A549 (cell line): ENCODE measurements around the gene ZNF335.

ENCODE experiments used
- MAFK ChIP-seq: fragments of 450-650 bp; IDR thresholded peaks from 2 replicates; pipeline ENCODE4 v1.6.1; 2014; ENCODE audit not compliant: partially characterized antibody
- RFX5 ChIP-seq: fragments of 450-650 bp; IDR thresholded peaks from 2 replicates; pipeline ENCODE4 v1.7.1; 2014; ENCODE audit warnings: antibody characterized with exemption, mild to moderate bottlenecking, moderate library complexity
- TF ChIP-seq, protein P1 (sequence below): fragments of 200-600 bp; sonication (generic); IDR thresholded peaks from 2 replicates; pipeline ENCODE4 v1.6.1; 2016; ENCODE audit warnings: antibody characterized with exemption, mild to moderate bottlenecking, moderate library complexity
- TF ChIP-seq, protein P2 (sequence below): fragments of >200 bp; sonication (Bioruptor Twin); formaldehyde crosslinking; IDR thresholded peaks from 3 replicates; pipeline ENCODE4 v1.5.1; 2016

DNA sequence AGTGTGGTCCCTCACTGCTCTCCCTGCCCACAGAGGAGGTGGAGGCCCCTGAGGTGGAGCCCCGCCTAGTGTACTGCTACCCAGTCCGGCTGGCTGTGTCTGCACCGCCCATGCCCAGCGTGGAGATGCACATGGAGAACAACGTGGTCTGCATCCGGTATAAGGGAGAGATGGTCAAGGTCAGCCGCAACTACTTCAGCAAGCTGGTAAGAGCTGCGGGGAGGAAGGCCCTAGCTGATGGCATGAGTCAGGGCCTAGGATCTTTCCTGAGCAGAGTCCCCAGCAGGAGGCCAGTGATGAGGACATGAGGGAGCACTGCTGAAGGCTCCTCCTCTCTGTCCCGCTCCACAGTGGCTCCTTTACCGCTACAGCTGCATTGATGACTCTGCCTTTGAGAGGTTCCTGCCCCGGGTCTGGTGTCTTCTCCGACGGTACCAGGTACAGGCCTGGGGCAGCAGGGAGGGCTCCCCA, 26.3 kb downstream of the ZNF335 start:
- TF ChIP-seq, protein P1, sequence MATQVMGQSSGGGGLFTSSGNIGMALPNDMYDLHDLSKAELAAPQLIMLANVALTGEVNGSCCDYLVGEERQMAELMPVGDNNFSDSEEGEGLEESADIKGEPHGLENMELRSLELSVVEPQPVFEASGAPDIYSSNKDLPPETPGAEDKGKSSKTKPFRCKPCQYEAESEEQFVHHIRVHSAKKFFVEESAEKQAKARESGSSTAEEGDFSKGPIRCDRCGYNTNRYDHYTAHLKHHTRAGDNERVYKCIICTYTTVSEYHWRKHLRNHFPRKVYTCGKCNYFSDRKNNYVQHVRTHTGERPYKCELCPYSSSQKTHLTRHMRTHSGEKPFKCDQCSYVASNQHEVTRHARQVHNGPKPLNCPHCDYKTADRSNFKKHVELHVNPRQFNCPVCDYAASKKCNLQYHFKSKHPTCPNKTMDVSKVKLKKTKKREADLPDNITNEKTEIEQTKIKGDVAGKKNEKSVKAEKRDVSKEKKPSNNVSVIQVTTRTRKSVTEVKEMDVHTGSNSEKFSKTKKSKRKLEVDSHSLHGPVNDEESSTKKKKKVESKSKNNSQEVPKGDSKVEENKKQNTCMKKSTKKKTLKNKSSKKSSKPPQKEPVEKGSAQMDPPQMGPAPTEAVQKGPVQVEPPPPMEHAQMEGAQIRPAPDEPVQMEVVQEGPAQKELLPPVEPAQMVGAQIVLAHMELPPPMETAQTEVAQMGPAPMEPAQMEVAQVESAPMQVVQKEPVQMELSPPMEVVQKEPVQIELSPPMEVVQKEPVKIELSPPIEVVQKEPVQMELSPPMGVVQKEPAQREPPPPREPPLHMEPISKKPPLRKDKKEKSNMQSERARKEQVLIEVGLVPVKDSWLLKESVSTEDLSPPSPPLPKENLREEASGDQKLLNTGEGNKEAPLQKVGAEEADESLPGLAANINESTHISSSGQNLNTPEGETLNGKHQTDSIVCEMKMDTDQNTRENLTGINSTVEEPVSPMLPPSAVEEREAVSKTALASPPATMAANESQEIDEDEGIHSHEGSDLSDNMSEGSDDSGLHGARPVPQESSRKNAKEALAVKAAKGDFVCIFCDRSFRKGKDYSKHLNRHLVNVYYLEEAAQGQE: no peak
- TF ChIP-seq, protein P2, sequence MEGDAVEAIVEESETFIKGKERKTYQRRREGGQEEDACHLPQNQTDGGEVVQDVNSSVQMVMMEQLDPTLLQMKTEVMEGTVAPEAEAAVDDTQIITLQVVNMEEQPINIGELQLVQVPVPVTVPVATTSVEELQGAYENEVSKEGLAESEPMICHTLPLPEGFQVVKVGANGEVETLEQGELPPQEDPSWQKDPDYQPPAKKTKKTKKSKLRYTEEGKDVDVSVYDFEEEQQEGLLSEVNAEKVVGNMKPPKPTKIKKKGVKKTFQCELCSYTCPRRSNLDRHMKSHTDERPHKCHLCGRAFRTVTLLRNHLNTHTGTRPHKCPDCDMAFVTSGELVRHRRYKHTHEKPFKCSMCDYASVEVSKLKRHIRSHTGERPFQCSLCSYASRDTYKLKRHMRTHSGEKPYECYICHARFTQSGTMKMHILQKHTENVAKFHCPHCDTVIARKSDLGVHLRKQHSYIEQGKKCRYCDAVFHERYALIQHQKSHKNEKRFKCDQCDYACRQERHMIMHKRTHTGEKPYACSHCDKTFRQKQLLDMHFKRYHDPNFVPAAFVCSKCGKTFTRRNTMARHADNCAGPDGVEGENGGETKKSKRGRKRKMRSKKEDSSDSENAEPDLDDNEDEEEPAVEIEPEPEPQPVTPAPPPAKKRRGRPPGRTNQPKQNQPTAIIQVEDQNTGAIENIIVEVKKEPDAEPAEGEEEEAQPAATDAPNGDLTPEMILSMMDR: no peak
- TF ChIP-seq RFX5: no peak
- TF ChIP-seq MAFK: no peak
